K562 (cell line): ENCODE data around the gene GAA. TPM values are rescaled to one million over a fixed set of nuclear protein-coding genes. Genes with fewer than 3 reads are reported as not detected.

Experiments
- ATAC-seq: fragments of 200-7000 bp; cut with Tn5 transposase; 3 replicates; pipeline ENCODE4 v1.9.1; 2020; ENCODE audit warnings: moderate library complexity
- BruUV-seq: library from RNA; stranded (reverse); fragments of 400-500 nt; replicated peaks from 2 replicates; lab custom pipeline; 2021; lab: Mats Ljungman, UMichigan
- CTCF ChIA-PET: fragments of 300-600 bp; formaldehyde crosslinking; extraction: SDS; loops from one replicate; lab custom pipeline; 2021; ENCODE audit warnings: low intra/inter-chr PET ratio; lab: Yijun Ruan, JAX
- POLR2A ChIA-PET: fragments of 300-600, 350-650 bp; sonication (Branson Sonifier 250); formaldehyde crosslinking; extraction: SDS; loops from one replicate; lab custom pipeline; 2021; ENCODE audit warnings: antibody characterized with exemption, inconsistent platforms; lab: Yijun Ruan, JAX
- DNase-seq, 4 experiments: peaks; one replicate each; pipeline versions ENCODE4 v3.0.0 to v3.0.0-alpha.2; 2011 to 2018; ENCODE audit warnings: low spot score in 3 of 4, mixed read lengths in 3 of 4; ENCODE audit errors: extremely low read depth in 1 of 4
- FAIRE-seq: peaks from 2 replicates; lab custom pipeline; 2011; peaks lifted over from hg19 to GRCh38; lab: Jason Lieb, UNC
- H2AFZ ChIP-seq: 2 replicates; pipeline ENCODE4 v1.6.0; 2011; ENCODE audit warnings: low read depth, low read length, control low read depth, inconsistent platforms
- H3K27ac ChIP-seq: fragments of 200-600 bp; 3 replicates; pipeline ENCODE4 v1.8.0; 2011; ENCODE audit warnings: low read depth, mild to moderate bottlenecking, control low read depth, inconsistent platforms, low read length, moderate library complexity, mixed read lengths; ENCODE audit errors: extremely low read depth
- H3K27me3 ChIP-seq, 2 experiments: fragments of 300-600 bp in 1 of 2; 2 replicates in 1 of 2; 3 replicates in 1 of 2; pipeline versions ENCODE4 v1.6.0 to v1.8.0; 2011; ENCODE audit warnings: inconsistent platforms in 2 of 2, low read length in 2 of 2, mild to moderate bottlenecking in 1 of 2, mixed read lengths in 1 of 2, moderate library complexity in 1 of 2; ENCODE audit not compliant: control insufficient read depth in 2 of 2, insufficient read depth in 2 of 2
- H3K36me3 ChIP-seq: fragments of 300-600 bp; 3 replicates; pipeline ENCODE4 v1.8.0; 2011; ENCODE audit warnings: mild to moderate bottlenecking, low read length, inconsistent platforms; ENCODE audit not compliant: control insufficient read depth, insufficient read depth
- H3K4me1 ChIP-seq, 2 experiments: fragments of 200-600 bp in 1 of 2; replicated peaks in 1 of 2; 2 replicates in 1 of 2; 3 replicates in 1 of 2; pipeline versions ENCODE4 v1.5.1 to v1.8.0; 2011; ENCODE audit warnings: inconsistent platforms in 2 of 2, low read length in 2 of 2, mild to moderate bottlenecking in 1 of 2, mixed read lengths in 1 of 2, moderate library complexity in 1 of 2; ENCODE audit not compliant: control insufficient read depth in 2 of 2, insufficient read depth in 2 of 2
- H3K4me2 ChIP-seq: 2 replicates; pipeline ENCODE4 v1.6.1; 2011; ENCODE audit warnings: low read length, control low read depth, inconsistent platforms, mixed read lengths; ENCODE audit not compliant: insufficient read depth
- H3K4me3 ChIP-seq: fragments of 200-600 bp; sonication (generic), shearing (Covaris generic); 2 replicates; pipeline ENCODE4 v1.5.1; 2016; ENCODE audit warnings: control low read depth, inconsistent platforms
- H3K79me2 ChIP-seq: fragments of 200-600 bp; 3 replicates; pipeline ENCODE4 v1.8.0; 2011; ENCODE audit warnings: low read length, inconsistent platforms; ENCODE audit not compliant: control insufficient read depth, insufficient read depth
- H3K9ac ChIP-seq, 2 experiments: 2 replicates each; pipeline versions ENCODE4 v1.6.0 to v1.6.1; 2011; ENCODE audit warnings: low read depth in 2 of 2, low read length in 2 of 2, control low read depth in 1 of 2, inconsistent platforms in 1 of 2, mild to moderate bottlenecking in 1 of 2, mixed read lengths in 1 of 2; ENCODE audit not compliant: insufficient read depth in 1 of 2
- H3K9me1 ChIP-seq: one replicate; pipeline ENCODE4 v1.6.0; 2011; ENCODE audit warnings: inconsistent platforms, mild to moderate bottlenecking, low read length, moderate library complexity; ENCODE audit not compliant: control insufficient read depth, insufficient read depth
- H3K9me3 ChIP-seq: replicated peaks from 2 replicates; pipeline ENCODE4 v1.5.1; 2011; ENCODE audit warnings: low read depth, low read length, inconsistent platforms; ENCODE audit not compliant: control insufficient read depth, insufficient read depth
- H4K20me1 ChIP-seq: replicated peaks from 2 replicates; pipeline ENCODE4 v1.6.1; 2011; ENCODE audit warnings: low read length, inconsistent platforms, mixed read lengths; ENCODE audit not compliant: control insufficient read depth, insufficient read depth
- CREM ChIP-seq: IDR thresholded peaks from 2 replicates; pipeline ENCODE4 v1.6.1; 2014; ENCODE audit warnings: antibody characterized with exemption, low read depth
- JUND ChIP-seq, 2 experiments: IDR thresholded peaks; 2 replicates in 1 of 2; 3 replicates in 1 of 2; pipeline ENCODE4 v1.6.1; 2011; ENCODE audit warnings: borderline replicate concordance in 2 of 2, low read depth in 2 of 2, low read length in 2 of 2, improper control_type of control experiment in 1 of 2, missing biosample characterization in 1 of 2, missing genetic modification characterization in 1 of 2, missing genetic modification reagents in 1 of 2
- RAD21 ChIP-seq, 2 experiments: fragments of 250-450 bp in 1 of 2; fragments of 450-650 bp in 1 of 2; sonication (Bioruptor Pico) in 1 of 2; formaldehyde crosslinking in 1 of 2; IDR thresholded peaks in 1 of 2; conservative IDR thresholded peaks in 1 of 2; 2 replicates each; pipeline versions ENCODE4 v1.4.0 to v1.8.0; 2020 to 2022; ENCODE audit warnings: mild to moderate bottlenecking in 2 of 2, moderate library complexity in 1 of 2
- SREBF2 ChIP-seq: sonication (generic); formaldehyde crosslinking; IDR thresholded peaks from 2 replicates; pipeline ENCODE4 v1.4.0; 2020; ENCODE audit warnings: mild to moderate bottlenecking, missing genetic modification reagents
- VEZF1 ChIP-seq: fragments of 200-800 bp; sonication (Bioruptor generic); IDR thresholded peaks from 2 replicates; pipeline ENCODE4 v1.6.1; 2017; ENCODE audit warnings: missing genetic modification characterization, missing compliant biosample characterization
- ZBTB7A ChIP-seq: IDR thresholded peaks from 2 replicates; pipeline ENCODE4 v1.6.1; 2011; ENCODE audit warnings: low read depth, mild to moderate bottlenecking, low read length, moderate library complexity, borderline replicate concordance; ENCODE audit not compliant: control insufficient read depth
- ZNF12 ChIP-seq: sonication (generic); formaldehyde crosslinking; IDR thresholded peaks from 2 replicates; pipeline ENCODE4 v1.4.0; 2020; ENCODE audit warnings: mild to moderate bottlenecking, missing genetic modification reagents
- ZNF23 ChIP-seq: fragments of 250-450 bp; sonication (Bioruptor Pico); IDR thresholded peaks from 2 replicates; pipeline ENCODE4 v1.4.0; 2020; ENCODE audit warnings: mild to moderate bottlenecking
- WGBS: fragments of 100-300 bp; shearing (Covaris generic); methylation state at CpG from one replicate; pipeline ENCODE4 v1.1.6; 2016; ENCODE audit warnings: low coverage, mixed read lengths; ENCODE audit not compliant: insufficient coverage; ENCODE audit errors: missing lambda C conversion rate; 5-methylcytosine and 5-hydroxymethylcytosine counted together
- in situ Hi-C: fragments of 300-500 bp; cut with MboI; formaldehyde crosslinking; loops from 4 replicates; pipeline ENCODE4 v1.15.0; 2018; ENCODE audit warnings: inconsistent platforms, mixed read lengths
- intact Hi-C: fragments of 100-400 bp; cut with micrococcal nuclease; formaldehyde crosslinking; loops from 2 replicates; pipeline ENCODE4 v1.14.2; 2022
- polyA plus RNA-seq, 8 experiments: library from polyadenylated mRNA; depleted of rRNA in 4 of 8; stranded (reverse) in 5 of 8; unstranded in 3 of 8; fragments of >200 nt; fragmentation: Nextera tagmentation in 2 of 8; fragmentation: Illumina TruSeq in 1 of 8; extraction: Ambion mirVana in 2 of 8; extraction: Trizol in 1 of 8; gene quantifications; 2 replicates each; pipeline versions ENCODE4 v1.2.1 to v1.2.3, GENCODE V29; 2011 to 2014; ENCODE audit warnings: inconsistent platforms in 1 of 8, missing spikeins in 1 of 8
- total RNA-seq, 7 experiments: library from RNA; depleted of rRNA in 6 of 7; stranded (reverse); fragments of >200 nt in 6 of 7; fragmentation: Illumina TruSeq in 2 of 7; extraction: Trizol in 2 of 7; gene quantifications; 2 replicates each; pipeline versions ENCODE4 v1.2.1 to v1.2.3, GENCODE V29; 2011 to 2021; ENCODE audit warnings: low replicate concordance in 1 of 7
- TF ChIP-seq, protein P1 (sequence below): sonication (generic); formaldehyde crosslinking; IDR thresholded peaks from 2 replicates; pipeline ENCODE4 v1.8.0; 2022; ENCODE audit warnings: mild to moderate bottlenecking, missing genetic modification reagents
- TF ChIP-seq, protein P2 (sequence below): fragments of 450-650 bp; formaldehyde crosslinking; IDR thresholded peaks from 2 replicates; pipeline ENCODE4 v1.4.0; 2020; ENCODE audit warnings: mild to moderate bottlenecking, moderate library complexity

The GAA gene
- total and polyA plus RNA-seq, 9 of the 15 experiments (the other 6 are each of a cell fraction or from before 2014, with no cell fraction given): 0.15 to 6.4 (median 1.7) TPM

DNA sequence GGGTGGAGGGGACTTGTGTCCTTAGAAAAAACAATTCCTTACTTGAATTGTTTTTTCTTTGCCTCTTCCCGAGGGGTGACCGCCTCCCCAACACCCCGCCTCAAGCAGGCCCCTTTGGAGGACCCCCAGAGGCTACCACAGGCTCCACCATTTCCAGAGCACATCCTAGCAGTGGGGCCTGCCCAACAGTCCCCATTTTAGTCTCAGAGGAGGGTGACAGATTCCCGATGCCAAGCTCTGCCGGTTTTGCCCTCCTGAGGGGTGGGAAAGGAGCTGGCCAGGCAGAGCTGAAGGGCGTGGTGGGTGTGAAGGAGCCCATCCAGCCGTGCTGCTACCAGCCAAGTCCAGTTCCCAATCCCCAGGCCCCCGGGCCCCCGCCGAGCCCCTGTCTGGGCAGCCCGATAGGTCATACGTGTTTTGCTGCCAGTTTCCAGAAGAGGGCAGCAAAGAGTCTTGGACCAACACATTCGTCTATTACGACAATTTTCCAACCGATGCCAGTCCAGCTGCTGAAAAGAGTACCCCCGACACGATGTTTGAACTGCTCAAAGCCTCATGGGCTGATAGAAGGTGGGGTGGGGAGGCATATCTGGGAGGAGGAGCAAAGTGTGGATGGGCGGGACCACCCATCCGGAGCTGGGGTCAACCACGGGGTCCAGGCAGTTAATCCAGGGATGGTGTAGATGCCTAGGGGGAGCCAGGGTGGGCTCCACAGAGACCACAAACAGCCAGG, 18.8 kb upstream of the GAA start:
- peak; percentile 77 for ATAC-seq
- H3K9me1 ChIP-seq: no peaks in the 10 kb centered on the region
- peaks cover 0 to 7% of the 10 kb centered on the region in 2 experiments; a peak in 1 of 5 replicates for H3K4me1 ChIP-seq
- H3K9ac ChIP-seq: no peak overlapping the region
- CTCF ChIA-PET: interaction anchor here (0.5 to 1.0 kb wide), 2 partner anchors 372 to 899 kb away, joined by 3 to 4 read pairs; no protein-coding TSS in a partner anchor
- no peak overlapping the region for H3K27ac ChIP-seq
- WGBS: 2% methylated on average over 18 of the region's 20 CpGs
- peaks cover 36 to 63% of the 10 kb centered on the region in 2 experiments for H3K27me3 ChIP-seq
- no peak overlapping the region for H3K4me2 ChIP-seq
- H3K36me3 ChIP-seq: no peaks in the 10 kb centered on the region
- H2AFZ ChIP-seq: no peak overlapping the region
- H3K4me3 ChIP-seq: no peak overlapping the region
- BruUV-seq: no TSS peak
- no peaks in the 10 kb centered on the region for H3K9me3 ChIP-seq
- intact Hi-C loops: loop anchor here (1.0 to 5.0 kb wide), 2 partner anchors 42 to 110 kb away; no protein-coding TSS in a partner anchor
- no peaks in the 10 kb centered on the region for H3K79me2 ChIP-seq
- DNase-seq: peak; percentile 43 to 73 (median 56)
- in situ Hi-C loops: no loop called here
- H4K20me1 ChIP-seq: peaks cover 5% of the 10 kb centered on the region
- peak; percentile 87 for FAIRE-seq
- POLR2A ChIA-PET: interaction anchor here (0.5 to 0.7 kb wide), 3 partner anchors 14 to 420 kb away, joined by 3 to 4 read pairs (median 3); no protein-coding TSS in a partner anchor
- TF ChIP-seq SREBF2 (CRISPR knock-in tag): no peak
- TF ChIP-seq VEZF1: 0 out of 2 replicates have a peak, but pooled peaks have one; percentile 12
- TF ChIP-seq ZNF23 (CRISPR knock-in tag): no peak
- peak; percentile 64 for TF ChIP-seq CREM
- TF ChIP-seq, protein P1, sequence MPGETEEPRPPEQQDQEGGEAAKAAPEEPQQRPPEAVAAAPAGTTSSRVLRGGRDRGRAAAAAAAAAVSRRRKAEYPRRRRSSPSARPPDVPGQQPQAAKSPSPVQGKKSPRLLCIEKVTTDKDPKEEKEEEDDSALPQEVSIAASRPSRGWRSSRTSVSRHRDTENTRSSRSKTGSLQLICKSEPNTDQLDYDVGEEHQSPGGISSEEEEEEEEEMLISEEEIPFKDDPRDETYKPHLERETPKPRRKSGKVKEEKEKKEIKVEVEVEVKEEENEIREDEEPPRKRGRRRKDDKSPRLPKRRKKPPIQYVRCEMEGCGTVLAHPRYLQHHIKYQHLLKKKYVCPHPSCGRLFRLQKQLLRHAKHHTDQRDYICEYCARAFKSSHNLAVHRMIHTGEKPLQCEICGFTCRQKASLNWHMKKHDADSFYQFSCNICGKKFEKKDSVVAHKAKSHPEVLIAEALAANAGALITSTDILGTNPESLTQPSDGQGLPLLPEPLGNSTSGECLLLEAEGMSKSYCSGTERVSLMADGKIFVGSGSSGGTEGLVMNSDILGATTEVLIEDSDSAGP (CRISPR knock-in tag): no peak
- peak; percentile 29 to 60 for TF ChIP-seq RAD21 (CRISPR knock-in tag; conservative IDR thresholded peaks at IDR 0.05 in 1 of 2, IDR thresholded peaks at IDR 0.05 in 1 of 2)
- 0 out of 2 replicates have a peak, but pooled peaks have one; percentile 53 for TF ChIP-seq ZNF12 (CRISPR knock-in tag)
- 0 out of 2 replicates have a peak, but pooled peaks have one; percentile 8 for TF ChIP-seq JUND (IDR thresholded peaks at IDR 0.05; ENCODE audit: borderline replicate concordance, low read depth, low read length)
- TF ChIP-seq JUND (tag; IDR thresholded peaks at IDR 0.05; ENCODE audit: borderline replicate concordance, low read depth, low read length): no peak
- TF ChIP-seq, protein P2, sequence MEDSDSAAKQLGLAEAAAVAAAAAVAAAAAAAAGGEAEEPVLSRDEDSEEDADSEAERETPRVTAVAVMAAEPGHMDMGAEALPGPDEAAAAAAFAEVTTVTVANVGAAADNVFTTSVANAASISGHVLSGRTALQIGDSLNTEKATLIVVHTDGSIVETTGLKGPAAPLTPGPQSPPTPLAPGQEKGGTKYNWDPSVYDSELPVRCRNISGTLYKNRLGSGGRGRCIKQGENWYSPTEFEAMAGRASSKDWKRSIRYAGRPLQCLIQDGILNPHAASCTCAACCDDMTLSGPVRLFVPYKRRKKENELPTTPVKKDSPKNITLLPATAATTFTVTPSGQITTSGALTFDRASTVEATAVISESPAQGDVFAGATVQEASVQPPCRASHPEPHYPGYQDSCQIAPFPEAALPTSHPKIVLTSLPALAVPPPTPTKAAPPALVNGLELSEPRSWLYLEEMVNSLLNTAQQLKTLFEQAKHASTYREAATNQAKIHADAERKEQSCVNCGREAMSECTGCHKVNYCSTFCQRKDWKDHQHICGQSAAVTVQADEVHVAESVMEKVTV (CRISPR knock-in tag): 0 out of 2 replicates have a peak, but pooled peaks have one; percentile 16
- TF ChIP-seq ZBTB7A: peak; percentile 63; the same call in 1 of the 2 replicates
